Activated B cell treated with CpG ODN at 0.5 μM for 24 hours (primary cell): Measurements from ENCODE around the gene EPB41L1. TPM values are rescaled to one million over a fixed set of nuclear protein-coding genes. Genes with fewer than 3 reads are reported as not detected.

Experiments used
- ATAC-seq: fragments of 200-7000 bp; cut with Tn5 transposase; one replicate; pipeline ENCODE4 v1.10.0; 2021; ENCODE audit warnings: low read depth, mild to moderate bottlenecking, moderate library complexity
- CTCF ChIA-PET: fragments of 350-600 bp; sonication (Branson Sonifier 250); formaldehyde crosslinking; loops from one replicate; lab custom pipeline; 2021; ENCODE audit warnings: antibody characterized with exemption; lab: Charles Lee
- POLR2A ChIA-PET: fragments of 350-600 bp; sonication (Branson Sonifier 250); formaldehyde crosslinking; loops from one replicate; lab custom pipeline; 2021; ENCODE audit warnings: antibody characterized with exemption; lab: Charles Lee
- DNase-seq: peaks from one replicate; pipeline ENCODE4 v3.0.0; 2022
- H3K27ac Mint-ChIP-seq: one replicate; pipeline ENCODE4 v1.8.0; 2020; ENCODE audit warnings: mixed read lengths
- H3K27me3 Mint-ChIP-seq: one replicate; pipeline ENCODE4 v1.8.0; 2021; ENCODE audit warnings: mixed read lengths
- H3K36me3 Mint-ChIP-seq: one replicate; pipeline ENCODE4 v1.8.0; 2021; ENCODE audit warnings: low read depth, mixed read lengths
- H3K4me1 Mint-ChIP-seq: one replicate; pipeline ENCODE4 v1.8.0; 2021; ENCODE audit warnings: mixed read lengths
- H3K4me3 Mint-ChIP-seq: one replicate; pipeline ENCODE4 v1.8.0; 2020; ENCODE audit warnings: mild to moderate bottlenecking, mixed read lengths
- H3K9me3 Mint-ChIP-seq: one replicate; pipeline ENCODE4 v1.8.0; 2020; ENCODE audit warnings: mixed read lengths
- intact Hi-C: fragments of 100-400 bp; cut with micrococcal nuclease; formaldehyde crosslinking; loops from one replicate; pipeline ENCODE4 v1.15.1; 2024
- total RNA-seq: library from RNA; stranded (reverse); gene quantifications from 2 replicates; pipeline ENCODE4 v1.2.3, GENCODE V29; 2022
- TF ChIP-seq, protein P1 (sequence below): fragments of 200-600 bp; IDR thresholded peaks from one replicate; pipeline ENCODE4 v1.8.0; 2022; ENCODE audit warnings: antibody characterized with exemption, mild to moderate bottlenecking

EPB41L1 gene
- total RNA-seq, 1 donor from 2014 or later = 0.64 TPM

DNA sequence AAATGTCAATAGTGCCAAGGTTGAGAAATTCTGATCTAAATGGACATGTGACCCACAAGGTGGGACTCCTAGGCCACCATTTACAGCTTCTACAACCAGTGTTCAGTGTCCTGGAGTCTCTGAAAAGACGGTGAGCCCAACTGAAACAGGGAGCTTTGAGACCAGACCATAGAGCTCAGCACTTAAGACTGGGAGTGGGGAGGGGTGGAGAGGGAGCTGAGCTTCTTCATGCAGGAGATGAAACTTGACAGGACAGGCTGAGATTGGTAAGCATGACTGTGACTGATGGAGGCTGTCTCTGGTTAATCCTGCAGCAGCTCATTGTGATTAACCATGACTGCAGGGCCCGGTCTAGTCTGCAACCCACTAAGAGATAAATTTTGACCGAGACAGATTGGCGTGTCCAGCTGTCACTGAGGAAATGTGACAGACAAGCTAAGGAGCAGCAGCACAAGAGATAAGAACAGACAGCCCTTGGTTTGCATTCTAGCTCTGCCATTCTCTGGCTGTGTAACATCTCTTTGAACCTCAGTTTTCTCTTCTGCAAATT, 80.3 kb downstream of the EPB41L1 start:
- CTCF ChIA-PET = no interaction called here
- Mint-ChIP-seq H3K27ac (no peak overlapping the region), H3K36me3 (peaks cover 23% of the 10 kb centered on the region), H3K4me3 (peak overlapping the region; percentile 2), H3K27me3 (peaks cover 17% of the 10 kb centered on the region), H3K9me3 (no peaks in the 10 kb centered on the region), H3K4me1 (peaks cover 34% of the 10 kb centered on the region)
- POLR2A ChIA-PET = interaction anchor here (0.7 kb wide), 1 partner anchor 511 kb away, joined by 4 read pairs; the partner anchor contains the start of gene NDRG3
- ATAC-seq (no peak), DNase-seq (no peak)
- TF ChIP-seq, protein P1, sequence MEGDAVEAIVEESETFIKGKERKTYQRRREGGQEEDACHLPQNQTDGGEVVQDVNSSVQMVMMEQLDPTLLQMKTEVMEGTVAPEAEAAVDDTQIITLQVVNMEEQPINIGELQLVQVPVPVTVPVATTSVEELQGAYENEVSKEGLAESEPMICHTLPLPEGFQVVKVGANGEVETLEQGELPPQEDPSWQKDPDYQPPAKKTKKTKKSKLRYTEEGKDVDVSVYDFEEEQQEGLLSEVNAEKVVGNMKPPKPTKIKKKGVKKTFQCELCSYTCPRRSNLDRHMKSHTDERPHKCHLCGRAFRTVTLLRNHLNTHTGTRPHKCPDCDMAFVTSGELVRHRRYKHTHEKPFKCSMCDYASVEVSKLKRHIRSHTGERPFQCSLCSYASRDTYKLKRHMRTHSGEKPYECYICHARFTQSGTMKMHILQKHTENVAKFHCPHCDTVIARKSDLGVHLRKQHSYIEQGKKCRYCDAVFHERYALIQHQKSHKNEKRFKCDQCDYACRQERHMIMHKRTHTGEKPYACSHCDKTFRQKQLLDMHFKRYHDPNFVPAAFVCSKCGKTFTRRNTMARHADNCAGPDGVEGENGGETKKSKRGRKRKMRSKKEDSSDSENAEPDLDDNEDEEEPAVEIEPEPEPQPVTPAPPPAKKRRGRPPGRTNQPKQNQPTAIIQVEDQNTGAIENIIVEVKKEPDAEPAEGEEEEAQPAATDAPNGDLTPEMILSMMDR = no peak
- intact Hi-C loops = no loop called here

DNA sequence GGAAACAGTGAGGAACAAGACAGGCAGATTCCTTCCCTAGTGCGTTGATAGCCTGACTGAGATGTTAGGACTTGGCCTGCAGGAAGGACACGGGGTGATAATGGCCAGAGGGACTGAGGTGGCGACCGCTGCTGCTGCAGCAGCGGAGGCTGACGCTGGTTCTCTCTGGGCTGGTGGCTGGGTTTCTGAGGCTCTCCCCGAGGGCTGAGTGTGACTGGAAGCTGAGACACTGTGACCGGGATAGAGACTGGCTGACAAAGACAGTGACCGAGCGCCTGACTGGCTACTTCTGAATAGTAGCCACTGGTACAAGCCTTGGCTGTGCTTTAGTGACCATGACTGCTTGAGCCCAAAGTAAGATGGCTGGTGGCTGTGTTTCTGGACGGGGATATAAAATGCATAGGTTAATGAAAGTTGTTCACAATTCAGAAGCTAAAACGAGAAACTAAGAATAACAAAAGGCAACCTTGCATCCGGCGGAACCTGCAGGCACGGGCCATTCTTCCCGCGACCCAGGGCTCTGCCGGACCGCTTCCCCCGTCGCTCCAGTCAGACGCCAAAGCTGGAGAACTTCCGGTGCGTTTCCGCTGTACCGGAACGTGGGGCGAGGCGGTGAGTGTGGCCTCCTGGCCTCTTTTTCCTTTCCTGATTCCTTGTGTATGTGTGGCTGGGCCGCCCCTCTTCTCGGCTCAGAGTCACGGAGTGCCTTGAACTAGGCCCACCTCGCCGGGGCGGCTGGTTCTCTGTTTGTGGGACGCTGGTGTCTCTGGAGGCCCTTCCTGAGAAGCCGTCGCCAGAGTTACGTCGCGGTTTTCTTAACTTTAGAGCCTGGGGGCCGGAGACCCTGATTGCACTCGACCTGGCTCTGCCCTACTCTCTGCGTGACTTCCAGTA, 81.6 kb downstream of the EPB41L1 start, which contains the start of gene AAR2:
AAR2 (plus strand) TSS at position 587 of the 894 bp plus-strand sequence. CDS start 3,391 bp downstream, outside the sequence.
- peaks cover 34% of the 10 kb centered on the region for H3K4me1 Mint-ChIP-seq

DNA sequence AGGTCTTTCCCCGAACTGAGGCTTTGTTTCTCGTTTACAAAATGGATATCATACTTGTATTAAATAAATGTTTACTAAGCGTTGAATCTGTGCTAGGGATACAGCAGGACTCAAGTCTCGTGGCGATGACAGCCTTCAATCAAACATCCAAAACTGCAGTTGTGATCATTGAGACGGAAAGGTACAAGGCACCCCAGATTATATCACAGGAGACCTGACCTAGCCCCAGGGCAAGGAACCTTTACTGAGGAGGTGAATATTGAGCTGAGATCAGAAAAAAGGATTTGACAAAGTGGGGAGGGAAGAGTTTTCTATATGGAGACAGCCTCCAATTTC, 82.2 kb downstream of the EPB41L1 start:
- POLR2A ChIA-PET = interaction anchor here (0.6 to 1.9 kb wide), 5 partner anchors 10 to 942 kb away, joined by 3 to 7 read pairs (median 3); partner anchors contain the start of genes ERGIC3, MROH8, RPN2 and SCAND1
- CTCF ChIA-PET = interaction anchor here (0.9 to 1.6 kb wide), 2 partner anchors 34 to 282 kb away, joined by 3 to 5 read pairs; partner anchors contain the start of gene SCAND1
- peaks cover 34% of the 10 kb centered on the region for H3K4me1 Mint-ChIP-seq
- H3K9me3 Mint-ChIP-seq = no peaks in the 10 kb centered on the region
- peak overlapping the region; percentile 94 for H3K4me3 Mint-ChIP-seq
- H3K27ac Mint-ChIP-seq = peak overlapping the region; percentile 86
- intact Hi-C loops = loop anchor here (2.0 kb wide), 1 partner anchor 34 kb away; no protein-coding TSS in a partner anchor
- peaks cover 39% of the 10 kb centered on the region for H3K36me3 Mint-ChIP-seq
- ATAC-seq (peak; percentile 25), DNase-seq (no peak)
- peaks cover 8% of the 10 kb centered on the region for H3K27me3 Mint-ChIP-seq
- TF ChIP-seq, protein P1 = no peak

More for the DNA sequence above, 81.6 kb downstream of the EPB41L1 start, which contains the start of gene AAR2:
- CTCF ChIA-PET = interaction anchor here (0.9 to 1.6 kb wide), 2 partner anchors 34 to 282 kb away, joined by 3 to 5 read pairs; partner anchors contain the start of gene SCAND1
- intact Hi-C loops = loop anchor here (2.0 kb wide), 1 partner anchor 33 kb away; no protein-coding TSS in a partner anchor
- H3K27me3 Mint-ChIP-seq = peaks cover 9% of the 10 kb centered on the region
- peaks cover 36% of the 10 kb centered on the region for H3K36me3 Mint-ChIP-seq
- ATAC-seq (peak; percentile 95), DNase-seq (peak; percentile 67)
- POLR2A ChIA-PET = interaction anchor here (0.6 to 1.9 kb wide), 6 partner anchors 10 to 943 kb away, joined by 3 to 7 read pairs (median 3); partner anchors contain the start of genes ERGIC3, MROH8, RAB5IF and RPN2
- no peaks in the 10 kb centered on the region for H3K9me3 Mint-ChIP-seq
- peak within 1 kb of the TSS; percentile 86 for H3K27ac Mint-ChIP-seq
- TF ChIP-seq, protein P1 = no peak
- H3K4me3 Mint-ChIP-seq = peak within 1 kb of the TSS; percentile 94

DNA sequence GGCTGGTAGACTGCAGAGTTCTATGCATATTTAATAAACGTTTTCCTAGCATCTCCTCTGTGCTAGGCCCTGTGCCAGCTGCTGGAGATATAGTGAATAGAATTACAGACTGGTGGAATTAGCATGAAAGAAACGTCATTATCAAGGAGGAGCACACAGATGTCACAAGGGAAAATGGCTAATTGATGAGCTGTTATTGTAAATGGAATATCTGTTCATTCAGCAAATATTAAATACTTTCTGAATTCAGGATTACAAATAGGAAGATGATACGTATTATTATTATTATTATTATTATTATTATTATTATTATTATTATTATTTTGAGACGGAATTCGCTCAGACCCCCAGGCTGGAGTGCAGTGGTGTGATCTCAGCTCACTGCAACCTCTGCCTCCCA, 82.9 kb downstream of the EPB41L1 start:
- H3K36me3 Mint-ChIP-seq = peaks cover 39% of the 10 kb centered on the region
- peaks cover 34% of the 10 kb centered on the region for H3K4me1 Mint-ChIP-seq
- no peaks in the 10 kb centered on the region for H3K9me3 Mint-ChIP-seq
- intact Hi-C loops = loop anchor here (2.0 kb wide), 1 partner anchor 35 kb away; no protein-coding TSS in a partner anchor
- CTCF ChIA-PET = interaction anchor here (1.6 kb wide), 1 partner anchor 35 kb away, joined by 5 read pairs; no protein-coding TSS in a partner anchor
- TF ChIP-seq, protein P1 = no peak
- H3K27ac Mint-ChIP-seq = peak overlapping the region; percentile 86
- DNase-seq (no peak), ATAC-seq (no peak)
- POLR2A ChIA-PET = interaction anchor here (0.6 to 1.9 kb wide), 2 partner anchors 71 to 284 kb away, joined by 4 to 7 read pairs; partner anchors contain the start of gene SCAND1
- peaks cover 5% of the 10 kb centered on the region for H3K27me3 Mint-ChIP-seq
- H3K4me3 Mint-ChIP-seq = peak overlapping the region; percentile 94
